ENCODE data around the gene SEMA4C.
A peak's percentile ranks its signal among the peaks of the same experiment; 100 is the strongest.

SEMA4C gene

DNA sequence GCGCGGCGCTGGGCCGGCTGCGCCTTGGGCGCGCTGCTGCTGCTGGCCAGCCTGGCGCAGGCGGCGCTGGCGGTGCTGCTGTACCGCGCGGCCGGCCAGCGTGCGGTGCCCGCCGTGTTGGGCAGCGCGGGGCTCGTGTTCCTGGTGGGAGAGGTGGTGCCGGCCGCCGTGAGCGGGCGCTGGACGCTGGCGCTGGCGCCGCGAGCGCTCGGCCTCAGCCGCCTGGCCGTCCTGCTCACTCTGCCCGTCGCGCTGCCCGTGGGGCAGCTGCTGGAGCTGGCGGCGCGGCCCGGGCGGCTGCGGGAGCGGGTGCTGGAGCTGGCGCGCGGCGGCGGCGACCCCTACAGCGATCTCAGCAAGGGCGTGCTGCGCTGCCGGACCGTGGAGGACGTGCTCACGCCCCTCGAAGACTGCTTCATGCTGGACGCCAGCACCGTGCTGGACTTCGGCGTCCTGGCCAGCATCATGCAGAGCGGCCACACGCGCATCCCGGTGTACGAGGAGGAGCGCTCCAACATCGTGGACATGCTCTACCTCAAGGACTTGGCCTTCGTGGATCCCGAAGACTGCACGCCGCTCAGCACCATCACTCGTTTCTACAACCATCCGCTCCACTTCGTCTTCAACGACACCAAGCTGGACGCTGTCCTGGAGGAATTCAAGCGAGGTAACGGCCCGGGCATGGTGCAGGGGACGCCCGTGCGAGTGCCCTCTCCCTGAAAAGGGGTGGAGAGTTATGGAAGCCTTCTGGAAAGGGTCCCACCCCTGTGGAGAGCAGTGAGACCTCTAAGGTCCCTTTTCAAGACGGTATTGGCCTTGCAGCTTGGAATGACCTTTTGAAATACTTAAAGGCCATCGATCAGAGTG lies 52.8 kb downstream of the SEMA4C start:
- peak; percentile 47 for DNase-seq

DNA sequence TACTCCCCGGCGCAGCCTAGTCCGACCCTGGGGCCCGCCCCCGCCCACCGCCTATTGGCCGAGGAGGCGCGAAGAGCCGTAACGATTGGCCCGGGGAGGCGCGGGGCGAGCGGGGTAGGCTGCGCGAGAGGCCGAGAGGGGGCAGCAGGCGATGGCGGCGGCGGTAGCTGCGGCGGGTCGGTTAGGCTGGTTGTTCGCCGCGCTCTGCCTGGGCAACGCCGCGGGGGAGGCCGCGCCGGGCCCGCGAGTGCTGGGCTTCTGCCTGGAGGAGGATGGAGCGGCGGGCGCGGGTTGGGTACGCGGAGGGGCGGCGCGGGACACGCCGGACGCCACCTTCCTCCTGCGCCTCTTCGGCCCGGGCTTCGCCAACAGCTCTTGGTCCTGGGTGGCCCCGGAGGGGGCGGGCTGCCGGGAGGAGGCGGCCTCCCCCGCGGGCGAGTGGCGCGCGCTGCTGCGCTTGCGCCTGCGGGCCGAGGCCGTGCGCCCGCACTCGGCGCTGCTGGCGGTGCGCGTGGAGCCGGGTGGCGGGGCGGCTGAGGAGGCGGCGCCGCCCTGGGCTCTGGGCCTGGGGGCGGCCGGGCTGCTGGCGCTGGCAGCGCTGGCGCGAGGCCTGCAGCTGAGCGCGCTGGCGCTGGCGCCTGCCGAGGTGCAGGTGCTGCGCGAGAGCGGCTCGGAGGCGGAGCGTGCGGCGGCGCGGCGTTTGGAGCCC lies 53.6 kb downstream of the SEMA4C start, which contains the start of gene CNNM3:
Gene CNNM3 (plus strand): TSS at position 142 of the 709 bp plus-strand sequence. CDS start 10 bp downstream, at position 152.
- peak; percentile 97 for DNase-seq

DNA sequence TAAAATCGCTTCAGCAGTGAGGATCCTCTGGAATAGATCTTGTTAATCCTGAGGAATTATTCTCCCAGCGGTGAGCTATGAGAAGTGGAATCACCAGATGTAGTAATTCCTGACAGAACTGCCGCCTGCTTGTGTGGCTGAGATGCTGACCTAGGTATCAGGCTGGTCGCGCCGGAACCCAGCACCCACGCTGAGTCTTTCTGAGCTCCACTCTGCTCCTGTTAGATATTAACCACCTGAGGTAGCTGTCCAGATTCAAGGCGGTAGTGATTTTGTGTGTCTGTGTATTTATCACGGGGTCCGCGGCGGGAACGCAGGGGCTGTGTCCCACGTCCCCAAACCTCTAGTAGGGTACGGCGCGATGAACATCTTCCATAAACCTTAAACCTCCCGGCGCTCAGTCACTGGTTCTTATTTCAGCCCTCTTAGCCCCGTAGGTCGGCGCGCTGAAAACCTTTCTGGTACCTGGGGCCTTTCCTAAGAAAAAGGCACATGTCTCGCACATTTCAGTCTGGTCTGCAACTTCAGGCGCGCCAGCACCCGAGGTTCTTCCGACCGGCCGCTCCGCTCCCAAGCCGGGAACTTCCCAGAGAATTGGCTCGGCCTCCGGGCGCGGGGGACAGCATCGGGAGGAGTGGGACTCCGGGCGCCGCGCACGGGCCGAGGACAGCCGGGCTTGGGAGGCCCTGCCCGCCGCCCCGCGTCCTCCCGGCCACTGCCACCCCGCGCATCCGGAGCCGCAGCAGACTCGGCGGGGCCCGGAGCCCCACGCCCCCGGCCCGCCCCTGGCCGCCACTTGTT lies 54.4 kb downstream of the SEMA4C start:
- DNase-seq: peak; percentile 86

DNA sequence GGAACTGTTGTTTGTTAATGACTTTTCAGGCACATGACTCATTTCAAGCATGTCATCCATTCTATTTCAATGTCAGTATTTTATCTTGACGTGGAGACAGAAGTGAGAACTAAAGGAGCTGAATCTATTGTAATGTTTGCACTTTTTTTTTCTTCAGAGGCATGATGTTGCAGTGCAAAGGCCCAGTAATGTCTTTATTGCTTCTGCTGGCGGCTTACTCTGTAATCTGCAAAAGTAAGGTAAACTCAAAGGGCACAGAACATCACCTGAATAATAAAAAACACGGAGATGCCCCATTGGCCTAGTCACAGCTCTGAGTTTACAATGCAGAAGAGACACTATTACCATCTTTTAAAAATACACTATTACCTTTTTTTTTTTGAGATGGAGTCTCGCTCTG lies 56.2 kb downstream of the SEMA4C start:
- DNase-seq: no peak

DNA sequence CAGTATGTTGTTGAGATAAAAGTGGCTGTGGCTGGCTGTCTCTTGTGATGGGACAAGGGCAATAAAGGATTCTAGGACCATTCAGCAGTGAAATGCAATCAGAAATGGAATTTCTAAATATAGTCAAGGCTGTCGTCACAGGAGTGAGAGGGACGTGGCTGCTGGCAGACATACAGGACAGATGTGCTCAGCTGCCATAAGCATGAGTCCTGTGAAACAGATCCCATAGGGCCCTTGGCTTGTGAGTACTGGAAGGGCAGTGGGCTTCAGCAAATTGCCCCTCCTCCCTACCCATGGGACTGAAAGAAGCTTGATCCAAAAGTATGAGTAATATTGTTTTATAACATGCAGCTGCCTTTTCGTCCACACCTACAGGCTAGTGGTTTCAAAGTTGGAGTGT lies 58.0 kb downstream of the SEMA4C start:
- no peak for DNase-seq

DNA sequence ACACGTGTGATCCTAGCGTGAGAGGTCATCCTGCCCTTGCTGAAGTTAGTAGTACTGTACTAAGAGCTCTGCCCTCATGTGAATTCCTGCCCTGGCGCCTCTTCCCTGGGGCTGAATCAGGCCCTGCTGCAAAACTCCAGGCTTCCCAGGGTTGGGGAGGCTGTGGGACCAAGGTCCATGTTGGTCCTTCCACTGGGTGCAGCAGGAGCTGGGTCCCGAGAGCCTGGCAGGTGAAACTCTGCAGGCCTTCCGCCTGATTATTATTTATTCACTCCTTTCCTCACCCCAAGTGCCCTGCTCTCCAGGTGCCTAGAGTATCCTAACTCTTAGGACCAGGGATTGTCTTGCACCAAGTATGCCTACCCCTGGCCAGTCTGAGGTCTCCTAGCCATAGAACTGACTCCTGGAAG lies 59.1 kb downstream of the SEMA4C start:
- DNase-seq: no peak

DNA sequence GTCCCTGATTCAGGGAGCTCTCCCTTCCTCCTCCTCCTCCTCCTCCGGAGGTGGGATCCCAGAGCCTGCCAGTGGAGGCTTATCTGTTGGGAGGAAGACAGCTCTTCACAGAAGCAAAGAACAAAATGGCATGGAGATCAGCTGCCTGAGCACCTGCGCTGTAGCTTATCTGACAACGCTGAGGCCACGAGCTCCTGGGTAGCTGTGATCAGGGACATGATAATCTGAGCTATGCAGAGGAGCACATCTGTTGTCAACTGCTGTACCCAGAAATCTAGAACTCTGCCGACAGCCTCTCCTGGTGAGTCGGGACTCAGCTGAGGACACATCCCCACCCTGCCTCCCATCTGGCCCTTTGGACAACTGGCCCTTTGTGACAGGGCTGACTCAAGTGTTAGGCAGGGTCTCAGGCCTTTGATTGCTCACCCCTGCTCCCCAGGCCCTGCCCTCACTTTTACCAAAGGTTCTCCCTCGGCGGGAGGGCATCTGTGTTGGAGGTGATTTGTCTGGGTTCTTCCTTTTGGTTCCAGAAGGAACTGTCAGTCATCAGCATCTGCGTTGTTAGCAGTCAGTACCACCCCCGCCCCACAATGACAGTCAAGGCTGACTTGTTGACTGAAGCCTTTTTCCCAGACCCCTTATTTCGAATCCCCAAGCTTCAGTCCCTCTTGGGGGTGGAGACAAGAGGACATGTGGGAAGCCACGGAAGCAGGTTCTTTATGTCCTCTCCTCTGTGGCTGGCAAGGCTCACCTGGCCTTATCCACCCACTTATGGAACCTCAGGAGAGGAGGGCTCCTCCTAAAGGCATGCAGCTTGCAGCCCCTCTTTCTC lies 59.7 kb downstream of the SEMA4C start:
- DNase-seq: peak; percentile 60

Data from NCI-H82 (cell line).